A673 (cell line): ENCODE data around the gene NLN. TPM values are rescaled to one million over a fixed set of nuclear protein-coding genes. Genes with fewer than 3 reads are reported as not detected.
A peak's percentile ranks its signal among the peaks of the same experiment; 100 is the strongest.

Source experiments
- BruUV-seq: library from RNA; stranded (reverse); fragments of 400-500 nt; replicated peaks from 2 replicates; lab custom pipeline; 2021; lab: Mats Ljungman, UMichigan
- CTCF ChIA-PET: fragments of 300-600 bp; sonication (Branson Sonifier 250); formaldehyde crosslinking; loops from one replicate; lab custom pipeline; 2022; ENCODE audit warnings: antibody characterized with exemption; lab: Charles Lee
- POLR2A ChIA-PET: fragments of 300-600 bp; sonication (Branson Sonifier 250); formaldehyde crosslinking; loops from one replicate; lab custom pipeline; 2022; ENCODE audit warnings: antibody characterized with exemption; ENCODE audit not compliant: low non-redundant PET; lab: Charles Lee
- DNase-seq: peaks from one replicate; pipeline ENCODE4 v3.0.0-alpha.2; 2015; ENCODE audit warnings: low spot score
- H3K27ac ChIP-seq: fragments of 200-600 bp; sonication (generic); 2 replicates; pipeline ENCODE4 v1.5.1; 2016; ENCODE audit warnings: mixed run types, low read depth, mild to moderate bottlenecking, mixed read lengths, antibody characterized with exemption, low read length; ENCODE audit not compliant: poor library complexity, severe bottlenecking
- H3K27me3 ChIP-seq: fragments of 200-600 bp; sonication (generic); replicated peaks from 2 replicates; pipeline ENCODE4 v1.6.1; 2017; ENCODE audit warnings: mixed run types, low read depth, mild to moderate bottlenecking, mixed read lengths, antibody characterized with exemption, low read length; ENCODE audit not compliant: insufficient read depth, poor library complexity
- H3K36me3 ChIP-seq: fragments of 200-600 bp; sonication (generic); 2 replicates; pipeline ENCODE4 v1.6.1; 2016; ENCODE audit warnings: mixed run types, mild to moderate bottlenecking, mixed read lengths, antibody characterized with exemption, low read length; ENCODE audit not compliant: insufficient read depth, poor library complexity, severe bottlenecking
- H3K4me1 ChIP-seq: fragments of 200-600 bp; sonication (generic); 2 replicates; pipeline ENCODE4 v1.6.1; 2017; ENCODE audit warnings: mixed run types, mild to moderate bottlenecking, mixed read lengths, antibody characterized with exemption, low read length; ENCODE audit not compliant: insufficient read depth, poor library complexity, severe bottlenecking
- H3K4me3 ChIP-seq: fragments of 200-600 bp; sonication (generic); 2 replicates; pipeline ENCODE4 v1.5.1; 2016; ENCODE audit warnings: low read depth, mixed run types, mild to moderate bottlenecking, mixed read lengths, low read length; ENCODE audit not compliant: poor library complexity, severe bottlenecking
- H3K9me3 ChIP-seq: fragments of 200-600 bp; sonication (generic); 2 replicates; pipeline ENCODE4 v1.6.1; 2016; ENCODE audit warnings: mixed run types, low read depth, mild to moderate bottlenecking, mixed read lengths, antibody characterized with exemption, low read length; ENCODE audit not compliant: poor library complexity, severe bottlenecking
- EZH2 ChIP-seq: fragments of 200-600 bp; sonication (generic); IDR thresholded peaks from 2 replicates; pipeline ENCODE4 v1.6.1; 2017; ENCODE audit warnings: borderline replicate concordance, low read depth, mild to moderate bottlenecking, mixed read lengths, antibody characterized with exemption, low read length; ENCODE audit not compliant: poor library complexity, severe bottlenecking
- intact Hi-C: fragments of 100-400 bp; cut with micrococcal nuclease; formaldehyde crosslinking; loops from one replicate; pipeline ENCODE4 v1.10.0; 2022; ENCODE audit not compliant: unreplicated experiment
- total RNA-seq: library from RNA; stranded (reverse); gene quantifications from 2 replicates; pipeline ENCODE4 v1.2.3, GENCODE V29; 2021
- TF ChIP-seq, protein P1 (sequence below): fragments of 300-800, 200-600 bp; sonication (generic); conservative IDR thresholded peaks from 2 replicates; pipeline ENCODE4 v1.5.1; 2017; ENCODE audit warnings: low read depth, mild to moderate bottlenecking, antibody characterized with exemption, low read length, moderate library complexity, mixed read lengths

Gene NLN
- total RNA-seq, 1 experiment from 2014 or later = 99.9 TPM

DNA sequence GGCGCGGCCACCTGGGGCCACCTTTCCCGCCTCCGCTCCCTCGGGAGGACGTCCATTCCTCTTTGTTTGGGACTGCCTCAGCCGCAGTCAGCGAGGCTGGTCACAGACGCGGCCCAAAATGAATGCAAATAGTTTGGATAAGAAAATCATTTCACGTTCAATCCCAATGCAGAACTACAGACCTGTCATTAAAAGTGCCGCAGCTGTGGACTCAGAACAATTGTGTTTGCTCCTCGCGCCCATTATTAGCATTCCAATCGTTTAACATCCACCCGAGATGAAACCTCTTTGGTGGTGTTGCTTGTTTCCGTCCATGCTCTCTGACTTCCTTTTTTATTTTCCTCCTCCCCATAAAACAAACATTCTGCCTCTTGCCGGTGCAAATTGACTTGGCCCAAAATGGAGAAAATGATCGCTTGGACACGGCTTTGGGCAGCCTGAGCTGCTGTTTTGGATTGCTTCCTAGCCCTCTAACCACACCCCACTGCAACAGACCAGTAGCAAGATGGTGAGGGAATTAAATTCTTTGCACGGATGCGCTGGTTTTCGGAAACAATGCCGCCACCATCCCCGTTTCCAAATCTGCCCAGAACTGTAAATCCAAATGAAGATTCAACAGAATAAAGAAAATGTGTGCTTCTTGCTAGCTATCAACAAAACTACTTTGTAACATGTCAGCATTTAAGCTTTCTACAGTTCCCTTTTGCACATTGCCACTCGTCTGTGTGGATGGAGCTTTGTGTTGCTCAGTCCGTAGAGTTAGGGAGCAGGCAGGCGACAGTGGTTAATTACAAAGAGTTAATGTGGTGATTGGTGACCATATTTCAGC is 784 bp downstream of the NLN start:
- intact Hi-C loops = loop anchor here (2.0 to 10.0 kb wide), 2 partner anchors 202 to 422 kb away; partner anchors contain the start of gene SREK1
- TF ChIP-seq, protein P1, sequence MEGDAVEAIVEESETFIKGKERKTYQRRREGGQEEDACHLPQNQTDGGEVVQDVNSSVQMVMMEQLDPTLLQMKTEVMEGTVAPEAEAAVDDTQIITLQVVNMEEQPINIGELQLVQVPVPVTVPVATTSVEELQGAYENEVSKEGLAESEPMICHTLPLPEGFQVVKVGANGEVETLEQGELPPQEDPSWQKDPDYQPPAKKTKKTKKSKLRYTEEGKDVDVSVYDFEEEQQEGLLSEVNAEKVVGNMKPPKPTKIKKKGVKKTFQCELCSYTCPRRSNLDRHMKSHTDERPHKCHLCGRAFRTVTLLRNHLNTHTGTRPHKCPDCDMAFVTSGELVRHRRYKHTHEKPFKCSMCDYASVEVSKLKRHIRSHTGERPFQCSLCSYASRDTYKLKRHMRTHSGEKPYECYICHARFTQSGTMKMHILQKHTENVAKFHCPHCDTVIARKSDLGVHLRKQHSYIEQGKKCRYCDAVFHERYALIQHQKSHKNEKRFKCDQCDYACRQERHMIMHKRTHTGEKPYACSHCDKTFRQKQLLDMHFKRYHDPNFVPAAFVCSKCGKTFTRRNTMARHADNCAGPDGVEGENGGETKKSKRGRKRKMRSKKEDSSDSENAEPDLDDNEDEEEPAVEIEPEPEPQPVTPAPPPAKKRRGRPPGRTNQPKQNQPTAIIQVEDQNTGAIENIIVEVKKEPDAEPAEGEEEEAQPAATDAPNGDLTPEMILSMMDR = no peak
- TF ChIP-seq EZH2 = no peak
- no peaks in the 10 kb centered on the region for H3K27me3 ChIP-seq
- H3K4me1 ChIP-seq = peaks cover 16% of the 10 kb centered on the region
- CTCF ChIA-PET = interaction anchor here (0.6 kb wide), 1 partner anchor 504 kb away, joined by 3 read pairs; no protein-coding TSS in a partner anchor
- peak overlapping the region; percentile 77 for H3K4me3 ChIP-seq
- DNase-seq = peak; percentile 58
- BruUV-seq = TSS peak; percentile 66
- POLR2A ChIA-PET = interaction anchor here (0.7 kb wide), 1 partner anchor 112 kb away, joined by 4 read pairs; no protein-coding TSS in a partner anchor
- H3K27ac ChIP-seq = peak overlapping the region; percentile 85
- H3K9me3 ChIP-seq = no peaks in the 10 kb centered on the region
- no peaks in the 10 kb centered on the region for H3K36me3 ChIP-seq

DNA sequence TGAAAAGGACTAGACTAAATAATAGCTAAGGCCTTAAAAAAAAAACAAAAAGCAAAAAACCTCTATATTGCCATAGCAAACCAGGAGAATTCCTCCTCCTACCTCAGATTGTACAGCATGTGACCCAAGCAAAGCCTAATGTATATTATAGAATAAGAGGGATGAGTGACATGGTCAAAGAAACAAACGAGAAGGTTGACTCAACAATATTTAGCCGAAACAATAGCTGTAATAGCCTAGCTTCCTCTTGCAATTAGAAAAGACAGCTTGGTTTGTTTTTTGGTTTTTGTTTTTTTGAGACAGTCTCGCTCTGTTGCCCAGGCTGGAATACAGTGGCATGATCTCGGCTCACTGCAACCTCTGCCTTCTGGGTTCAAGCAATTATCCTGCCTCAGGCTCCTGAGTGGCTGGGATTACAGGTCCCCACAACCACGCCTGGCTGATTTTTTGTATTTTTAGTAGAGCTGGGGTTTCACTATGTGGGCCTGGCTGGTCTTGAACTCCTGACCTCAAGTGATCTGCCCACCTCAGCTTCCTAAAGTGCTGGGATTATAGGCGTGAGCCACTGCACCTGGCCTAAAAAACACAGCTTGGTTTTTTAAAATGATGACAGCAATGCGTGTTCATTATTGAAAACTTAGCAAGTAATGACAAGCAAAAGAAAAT is 5.6 kb downstream of the NLN start:
- no peaks in the 10 kb centered on the region for H3K27me3 ChIP-seq
- ChIA-PET POLR2A (no interaction called here), CTCF (no interaction called here)
- no peak overlapping the region for H3K27ac ChIP-seq
- peaks cover 9% of the 10 kb centered on the region for H3K4me1 ChIP-seq
- no peak for DNase-seq
- H3K4me3 ChIP-seq = no peak overlapping the region
- no peak for TF ChIP-seq EZH2
- TF ChIP-seq, protein P1 = no peak
- H3K36me3 ChIP-seq = no peaks in the 10 kb centered on the region
- no TSS peak for BruUV-seq
- H3K9me3 ChIP-seq = no peaks in the 10 kb centered on the region
- intact Hi-C loops = loop anchor here (10.0 kb wide), 1 partner anchor 417 kb away; the partner anchor contains the start of gene SREK1

DNA sequence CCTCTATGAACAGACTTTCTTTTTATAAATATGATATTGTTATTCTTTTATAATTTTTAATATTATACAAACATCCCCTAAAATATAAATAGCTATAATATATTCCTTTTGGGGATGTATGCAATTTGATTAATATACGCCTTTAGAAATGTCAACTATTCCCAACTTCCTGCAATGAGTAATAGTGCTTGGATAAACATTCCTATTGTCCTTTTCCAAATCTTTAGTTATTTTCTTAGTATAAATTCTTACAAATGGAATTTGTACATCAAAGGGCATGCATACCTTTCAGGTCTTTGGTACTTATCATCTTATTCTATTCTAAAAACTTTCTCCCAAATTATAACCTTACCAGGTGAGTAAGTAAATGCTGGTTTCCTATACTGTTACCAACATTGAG is 6.2 kb downstream of the NLN start:
- TF ChIP-seq, protein P1 = no peak
- no peak for TF ChIP-seq EZH2
- H3K36me3 ChIP-seq = no peaks in the 10 kb centered on the region
- POLR2A ChIA-PET = no interaction called here
- DNase-seq = no peak
- H3K27me3 ChIP-seq = no peaks in the 10 kb centered on the region
- H3K4me3 ChIP-seq = no peak overlapping the region
- CTCF ChIA-PET = no interaction called here
- H3K4me1 ChIP-seq = peaks cover 9% of the 10 kb centered on the region
- H3K27ac ChIP-seq = no peak overlapping the region
- no peaks in the 10 kb centered on the region for H3K9me3 ChIP-seq
- BruUV-seq = no TSS peak
- intact Hi-C loops = loop anchor here (10.0 kb wide), 1 partner anchor 417 kb away; the partner anchor contains the start of gene SREK1
